ENCODE measurements around the gene ROGDI.
"Not testable (repeated sequence)": the region's sequence is repeated elsewhere in the genome, so short reads cannot be mapped to it uniquely, and the experiment has no call there.

Gene ROGDI

GRCh38 chr16:4788910-4789309 is 13.5 kb downstream of the ROGDI start:
- H3K9ac ChIP-seq (ENCODE audit: low read depth, low read length) = no peak overlapping the region
- peaks cover 14% of the 10 kb centered on the region for H3K4me1 ChIP-seq (ENCODE audit: insufficient read depth, low read length)
- no peaks in the 10 kb centered on the region for H3K9me3 ChIP-seq (ENCODE audit: control insufficient read depth, insufficient read depth, low read length)
- H3K36me3 ChIP-seq (ENCODE audit: insufficient read depth, low read length) = no peaks in the 10 kb centered on the region

- Histone ChIP-seq H3K36me3 (ENCODE audit: insufficient read depth, low read length) (no peaks in the 10 kb centered on the region), H3K4me1 (ENCODE audit: insufficient read depth, low read length) (peaks cover 14% of the 10 kb centered on the region), H3K9me3 (ENCODE audit: control insufficient read depth, insufficient read depth, low read length) (no peaks in the 10 kb centered on the region), H3K9ac (ENCODE audit: low read depth, low read length) (no peak overlapping the region)
Measured at GRCh38 chr16:4788489-4788889, 13.9 kb downstream of the ROGDI start.

GRCh38 chr16:4787627-4788482 is 14.6 kb downstream of the ROGDI start, which contains the start of gene SEPTIN12:
Gene SEPTIN12 (minus strand): TSS chr16:4788345. CDS start chr16:4787645, 700 bp downstream.
- H3K4me1 ChIP-seq (ENCODE audit: insufficient read depth, low read length) = peaks cover 14% of the 10 kb centered on the region
- H3K36me3 ChIP-seq (ENCODE audit: insufficient read depth, low read length) = no peaks in the 10 kb centered on the region
- H3K9me3 ChIP-seq (ENCODE audit: control insufficient read depth, insufficient read depth, low read length) = no peaks in the 10 kb centered on the region
- no peak within 1 kb of the TSS for H3K9ac ChIP-seq (ENCODE audit: low read depth, low read length)

GRCh38 chr16:4787068-4787467 is 15.4 kb downstream of the ROGDI start:
- Histone ChIP-seq H3K9me3 (ENCODE audit: control insufficient read depth, insufficient read depth, low read length) (no peaks in the 10 kb centered on the region), H3K4me1 (ENCODE audit: insufficient read depth, low read length) (peaks cover 14% of the 10 kb centered on the region), H3K36me3 (ENCODE audit: insufficient read depth, low read length) (no peaks in the 10 kb centered on the region), H3K9ac (ENCODE audit: low read depth, low read length) (no peak overlapping the region)

GRCh38 chr16:4785758-4786433 is 16.5 kb downstream of the ROGDI start:
- no peaks in the 10 kb centered on the region for H3K9me3 ChIP-seq (ENCODE audit: control insufficient read depth, insufficient read depth, low read length)
- peaks cover 14% of the 10 kb centered on the region for H3K4me1 ChIP-seq (ENCODE audit: insufficient read depth, low read length)
- H3K9ac ChIP-seq (ENCODE audit: low read depth, low read length) = no peak overlapping the region; the same call in 1 of the 2 replicates
- no peaks in the 10 kb centered on the region for H3K36me3 ChIP-seq (ENCODE audit: insufficient read depth, low read length)

GRCh38 chr16:4784444-4784987 is 17.9 kb downstream of the ROGDI start:
- H3K36me3 ChIP-seq (ENCODE audit: insufficient read depth, low read length); H3K9me3 ChIP-seq (ENCODE audit: control insufficient read depth, insufficient read depth, low read length); H3K9ac ChIP-seq (ENCODE audit: low read depth, low read length): not testable (repeated sequence)
- H3K4me1 ChIP-seq (ENCODE audit: insufficient read depth, low read length) = peaks cover 14% of the 10 kb centered on the region

- H3K9me3 ChIP-seq (ENCODE audit: control insufficient read depth, insufficient read depth, low read length) = no peaks in the 10 kb centered on the region
- H3K36me3 ChIP-seq (ENCODE audit: insufficient read depth, low read length) = no peaks in the 10 kb centered on the region
- H3K4me1 ChIP-seq (ENCODE audit: insufficient read depth, low read length) = peaks cover 14% of the 10 kb centered on the region
- H3K9ac ChIP-seq (ENCODE audit: low read depth, low read length) = no peak overlapping the region
Measured at GRCh38 chr16:4783951-4784336, 18.5 kb downstream of the ROGDI start.

GRCh38 chr16:4783251-4783950 is 19.0 kb downstream of the ROGDI start:
- H3K4me1 ChIP-seq (ENCODE audit: insufficient read depth, low read length) = peaks cover 12% of the 10 kb centered on the region
- H3K36me3 ChIP-seq (ENCODE audit: insufficient read depth, low read length) = no peaks in the 10 kb centered on the region
- H3K9ac ChIP-seq (ENCODE audit: low read depth, low read length) = no peak overlapping the region
- H3K9me3 ChIP-seq (ENCODE audit: control insufficient read depth, insufficient read depth, low read length) = no peaks in the 10 kb centered on the region

- H3K4me1 ChIP-seq (ENCODE audit: insufficient read depth, low read length) = no peaks in the 10 kb centered on the region
- H3K9me3 ChIP-seq (ENCODE audit: control insufficient read depth, insufficient read depth, low read length) = no peaks in the 10 kb centered on the region
- no peak overlapping the region for H3K9ac ChIP-seq (ENCODE audit: low read depth, low read length)
- no peaks in the 10 kb centered on the region for H3K36me3 ChIP-seq (ENCODE audit: insufficient read depth, low read length)
Measured at GRCh38 chr16:4780235-4780634, 22.2 kb downstream of the ROGDI start.

GRCh38 chr16:4778050-4778392 is 24.4 kb downstream of the ROGDI start:
- no peak overlapping the region for H3K9ac ChIP-seq (ENCODE audit: low read depth, low read length)
- no peaks in the 10 kb centered on the region for H3K9me3 ChIP-seq (ENCODE audit: control insufficient read depth, insufficient read depth, low read length)
- no peaks in the 10 kb centered on the region for H3K36me3 ChIP-seq (ENCODE audit: insufficient read depth, low read length)
- no peaks in the 10 kb centered on the region for H3K4me1 ChIP-seq (ENCODE audit: insufficient read depth, low read length)

GRCh38 chr16:4777339-4778049 is 24.9 kb downstream of the ROGDI start:
- H3K9me3 ChIP-seq (ENCODE audit: control insufficient read depth, insufficient read depth, low read length) = no peaks in the 10 kb centered on the region
- no peak overlapping the region for H3K9ac ChIP-seq (ENCODE audit: low read depth, low read length)
- no peaks in the 10 kb centered on the region for H3K4me1 ChIP-seq (ENCODE audit: insufficient read depth, low read length)
- no peaks in the 10 kb centered on the region for H3K36me3 ChIP-seq (ENCODE audit: insufficient read depth, low read length)

- no peak overlapping the region for H3K9ac ChIP-seq (ENCODE audit: low read depth, low read length)
- no peaks in the 10 kb centered on the region for H3K4me1 ChIP-seq (ENCODE audit: insufficient read depth, low read length)
- no peaks in the 10 kb centered on the region for H3K36me3 ChIP-seq (ENCODE audit: insufficient read depth, low read length)
- no peaks in the 10 kb centered on the region for H3K9me3 ChIP-seq (ENCODE audit: control insufficient read depth, insufficient read depth, low read length)
Measured at GRCh38 chr16:4776141-4776705, 26.2 kb downstream of the ROGDI start.

- no peaks in the 10 kb centered on the region for H3K36me3 ChIP-seq (ENCODE audit: insufficient read depth, low read length)
- no peaks in the 10 kb centered on the region for H3K4me1 ChIP-seq (ENCODE audit: insufficient read depth, low read length)
- no peak overlapping the region for H3K9ac ChIP-seq (ENCODE audit: low read depth, low read length)
- H3K9me3 ChIP-seq (ENCODE audit: control insufficient read depth, insufficient read depth, low read length) = no peaks in the 10 kb centered on the region
Measured at GRCh38 chr16:4775005-4775404, 27.4 kb downstream of the ROGDI start.

- Histone ChIP-seq H3K9me3 (ENCODE audit: control insufficient read depth, insufficient read depth, low read length) (no peaks in the 10 kb centered on the region), H3K4me1 (ENCODE audit: insufficient read depth, low read length) (no peaks in the 10 kb centered on the region), H3K36me3 (ENCODE audit: insufficient read depth, low read length) (no peaks in the 10 kb centered on the region), H3K9ac (ENCODE audit: low read depth, low read length) (no peak overlapping the region)
Measured at GRCh38 chr16:4772351-4772750, 30.1 kb downstream of the ROGDI start.
